GM19240 (cell line): ENCODE measurements around the gene MED28.

Experiments used
- DNase-seq: peaks from one replicate; pipeline ENCODE4 v3.0.0; 2011; ENCODE audit warnings: low spot score; ENCODE audit not compliant: insufficient read length

MED28 gene

GRCh38 chr4:17665346-17665745, 50.9 kb downstream of the MED28 start:
- DNase-seq: no peak

GRCh38 chr4:17665852-17666251, 51.4 kb downstream of the MED28 start:
- DNase-seq: no peak

- no peak for DNase-seq
These were observed 52.8 kb downstream of the MED28 start for GRCh38 chr4:17667253-17667652.

- DNase-seq: no peak
These were observed 53.3 kb downstream of the MED28 start for GRCh38 chr4:17667653-17668201.

- DNase-seq: no peak
These were observed 56.0 kb downstream of the MED28 start for GRCh38 chr4:17670423-17670822.

GRCh38 chr4:17680559-17681280, 66.3 kb downstream of the MED28 start:
- DNase-seq: no peak

- DNase-seq: no peak
These were observed 67.1 kb downstream of the MED28 start for GRCh38 chr4:17681281-17682221.

GRCh38 chr4:17682222-17682566, 67.8 kb downstream of the MED28 start:
- no peak for DNase-seq
